ENCODE data around the gene ST6GALNAC4.
A peak's percentile ranks its signal among the peaks of the same experiment; 100 is the strongest.

The ST6GALNAC4 gene

GRCh38 chr9:127910613-127911205 lies 6.1 kb downstream of the ST6GALNAC4 start:
- no peak for DNase-seq

GRCh38 chr9:127909839-127910273 lies 7.0 kb downstream of the ST6GALNAC4 start:
- no peak for DNase-seq

- no peak for DNase-seq
Observed at GRCh38 chr9:127908660-127908926, 8.2 kb downstream of the ST6GALNAC4 start.

GRCh38 chr9:127907867-127908659 lies 8.8 kb downstream of the ST6GALNAC4 start:
- DNase-seq: no peak

- DNase-seq: no peak
Observed at GRCh38 chr9:127905788-127906191, 11.1 kb downstream of the ST6GALNAC4 start.

- no peak for DNase-seq
Observed at GRCh38 chr9:127905004-127905728, 11.7 kb downstream of the ST6GALNAC4 start.

GRCh38 chr9:127904561-127905003 lies 12.3 kb downstream of the ST6GALNAC4 start:
- DNase-seq: no peak

GRCh38 chr9:127903557-127904475 lies 13.0 kb downstream of the ST6GALNAC4 start:
- no peak for DNase-seq

- peak; percentile 47 for DNase-seq
Observed at GRCh38 chr9:127899128-127899943, 17.5 kb downstream of the ST6GALNAC4 start, which contains the start of gene ST6GALNAC6. Gene ST6GALNAC6 (minus strand): TSS chr9:127899603. CDS start chr9:127897981, 1,622 bp downstream.

GRCh38 chr9:127898433-127899127 lies 18.3 kb downstream of the ST6GALNAC4 start:
- no peak for DNase-seq

- DNase-seq: no peak
Observed at GRCh38 chr9:127897193-127897692, 19.6 kb downstream of the ST6GALNAC4 start.

- DNase-seq: no peak
Observed at GRCh38 chr9:127896395-127897192, 20.2 kb downstream of the ST6GALNAC4 start.

- DNase-seq: no peak
Observed at GRCh38 chr9:127895811-127896210, 21.0 kb downstream of the ST6GALNAC4 start.

- no peak for DNase-seq
Observed at GRCh38 chr9:127893392-127893791, 23.4 kb downstream of the ST6GALNAC4 start.

- DNase-seq: no peak
Observed at GRCh38 chr9:127892831-127893230, 24.0 kb downstream of the ST6GALNAC4 start.

- no peak for DNase-seq
Observed at GRCh38 chr9:127890053-127890452, 26.8 kb downstream of the ST6GALNAC4 start.

GRCh38 chr9:127887792-127888191 lies 29.0 kb downstream of the ST6GALNAC4 start:
- DNase-seq: no peak

- no peak for DNase-seq
Observed at GRCh38 chr9:127886401-127886972, 30.4 kb downstream of the ST6GALNAC4 start.

GRCh38 chr9:127885508-127886281 lies 31.1 kb downstream of the ST6GALNAC4 start:
- DNase-seq: no peak
